Epithelial cell of esophagus (primary cell): ENCODE measurements around the gene OR51I1.

ENCODE experiments used
- DNase-seq: peaks from one replicate; pipeline ENCODE4 v3.0.0; 2010; ENCODE audit warnings: low read depth
- H3K4me3 ChIP-seq: 2 replicates; pipeline ENCODE4 v1.5.1; 2011; ENCODE audit warnings: mild to moderate bottlenecking, low read length, control low read depth
- TF ChIP-seq, protein P1 (sequence below): IDR thresholded peaks from 2 replicates; pipeline ENCODE4 v1.5.1; 2011; ENCODE audit warnings: low read depth, mild to moderate bottlenecking, low read length, control low read depth, inconsistent platforms; ENCODE audit not compliant: insufficient read depth; ENCODE audit errors: missing control alignments

OR51I1 gene

GRCh38 chr11:5443835-5444393 is 2.6 kb upstream of the OR51I1 start:
- TF ChIP-seq, protein P1, sequence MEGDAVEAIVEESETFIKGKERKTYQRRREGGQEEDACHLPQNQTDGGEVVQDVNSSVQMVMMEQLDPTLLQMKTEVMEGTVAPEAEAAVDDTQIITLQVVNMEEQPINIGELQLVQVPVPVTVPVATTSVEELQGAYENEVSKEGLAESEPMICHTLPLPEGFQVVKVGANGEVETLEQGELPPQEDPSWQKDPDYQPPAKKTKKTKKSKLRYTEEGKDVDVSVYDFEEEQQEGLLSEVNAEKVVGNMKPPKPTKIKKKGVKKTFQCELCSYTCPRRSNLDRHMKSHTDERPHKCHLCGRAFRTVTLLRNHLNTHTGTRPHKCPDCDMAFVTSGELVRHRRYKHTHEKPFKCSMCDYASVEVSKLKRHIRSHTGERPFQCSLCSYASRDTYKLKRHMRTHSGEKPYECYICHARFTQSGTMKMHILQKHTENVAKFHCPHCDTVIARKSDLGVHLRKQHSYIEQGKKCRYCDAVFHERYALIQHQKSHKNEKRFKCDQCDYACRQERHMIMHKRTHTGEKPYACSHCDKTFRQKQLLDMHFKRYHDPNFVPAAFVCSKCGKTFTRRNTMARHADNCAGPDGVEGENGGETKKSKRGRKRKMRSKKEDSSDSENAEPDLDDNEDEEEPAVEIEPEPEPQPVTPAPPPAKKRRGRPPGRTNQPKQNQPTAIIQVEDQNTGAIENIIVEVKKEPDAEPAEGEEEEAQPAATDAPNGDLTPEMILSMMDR: no peak
- DNase-seq: no peak
- no peak overlapping the region for H3K4me3 ChIP-seq

DNA sequence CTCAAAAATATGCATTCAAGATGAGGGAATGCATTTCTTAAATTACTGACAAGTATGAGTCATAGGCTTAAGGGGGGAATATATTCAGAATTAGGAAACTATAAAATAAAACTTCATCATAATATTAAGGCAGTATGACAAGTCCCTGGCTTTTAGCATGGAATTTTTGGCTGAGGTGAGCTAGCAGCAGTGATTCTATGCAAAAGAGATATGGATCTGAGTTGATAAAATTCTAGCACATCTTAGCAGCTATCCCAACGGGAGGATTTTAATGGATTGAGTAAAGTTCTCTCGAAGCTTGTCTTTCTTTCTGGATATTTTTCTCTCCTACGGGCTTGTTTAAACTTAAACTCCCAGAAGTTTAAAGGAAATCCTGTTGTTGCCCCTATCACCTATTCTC is 18.2 kb downstream of the OR51I1 start:
- H3K4me3 ChIP-seq: no peak overlapping the region
- DNase-seq: no peak
- TF ChIP-seq, protein P1: no peak

DNA sequence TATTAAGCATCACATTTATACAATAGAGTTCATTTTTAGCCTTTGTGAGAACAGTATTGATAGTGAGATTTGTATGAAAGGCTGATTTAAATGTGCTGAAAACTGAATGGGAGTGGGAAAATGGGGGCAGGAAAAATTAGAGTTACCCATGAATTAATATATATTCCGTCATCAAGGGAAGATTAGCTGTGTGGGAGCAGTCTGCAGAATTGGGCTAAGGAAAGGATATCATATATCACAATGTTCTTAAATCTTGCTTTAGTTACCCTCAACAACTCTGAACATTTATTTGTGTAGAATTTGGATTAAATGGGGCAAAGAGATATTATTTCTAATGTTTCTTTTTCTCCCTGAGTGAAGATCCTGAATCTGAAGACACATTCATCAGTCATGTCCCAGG is 19.5 kb downstream of the OR51I1 start, which contains the start of gene OR51Q1:
TSS of gene OR51Q1 (plus strand) at position 301 of the 400 bp plus-strand sequence. CDS start at position 391, 90 bp downstream.
- TF ChIP-seq, protein P1: no peak
- no peak within 1 kb of the TSS for H3K4me3 ChIP-seq
- no peak for DNase-seq

- H3K4me3 ChIP-seq: no peak overlapping the region
- TF ChIP-seq, protein P1: no peak
- no peak for DNase-seq
These were observed 20.3 kb downstream of the OR51I1 start for GRCh38 chr11:5420993-5421392.

DNA sequence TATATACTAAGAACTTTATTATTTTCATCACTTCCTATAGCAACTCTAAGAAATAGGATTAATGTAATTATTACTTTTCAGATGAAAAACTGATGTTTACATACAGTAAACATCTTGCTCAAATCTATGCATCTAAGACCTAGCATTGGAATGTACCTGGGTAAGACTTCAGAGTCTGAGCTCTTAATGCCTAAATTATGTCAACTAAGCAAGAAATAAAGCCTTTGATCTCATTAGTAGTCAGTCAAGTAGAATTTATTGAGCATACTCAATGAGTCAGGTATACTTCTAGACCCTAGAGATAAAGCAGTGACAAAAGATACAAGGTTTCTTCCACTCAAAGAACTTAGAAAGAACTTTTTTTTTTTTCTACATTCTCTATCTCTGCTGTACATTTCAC is 36.1 kb downstream of the OR51I1 start:
- DNase-seq: no peak
- TF ChIP-seq, protein P1: no peak
- no peak overlapping the region for H3K4me3 ChIP-seq

DNA sequence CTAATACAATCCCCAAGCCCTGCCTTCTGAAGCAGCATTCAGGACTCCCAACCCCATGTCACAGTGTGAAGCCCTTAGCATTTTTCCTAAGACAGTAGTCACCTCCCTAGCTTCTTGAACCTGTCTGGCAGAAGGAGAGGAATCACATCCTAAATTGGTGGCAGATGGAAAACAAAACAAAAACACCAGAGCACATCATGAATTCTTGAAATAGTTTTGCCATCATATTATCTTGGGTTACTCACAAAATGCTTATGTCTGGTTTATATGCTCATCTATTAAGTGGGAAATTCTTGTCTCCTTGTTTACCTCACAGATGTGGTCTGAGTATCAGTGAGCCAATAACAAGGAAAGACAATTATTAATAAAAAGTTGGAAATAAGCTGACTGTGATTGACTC is 42.4 kb downstream of the OR51I1 start:
- no peak overlapping the region for H3K4me3 ChIP-seq
- no peak for DNase-seq
- TF ChIP-seq, protein P1: no peak

DNA sequence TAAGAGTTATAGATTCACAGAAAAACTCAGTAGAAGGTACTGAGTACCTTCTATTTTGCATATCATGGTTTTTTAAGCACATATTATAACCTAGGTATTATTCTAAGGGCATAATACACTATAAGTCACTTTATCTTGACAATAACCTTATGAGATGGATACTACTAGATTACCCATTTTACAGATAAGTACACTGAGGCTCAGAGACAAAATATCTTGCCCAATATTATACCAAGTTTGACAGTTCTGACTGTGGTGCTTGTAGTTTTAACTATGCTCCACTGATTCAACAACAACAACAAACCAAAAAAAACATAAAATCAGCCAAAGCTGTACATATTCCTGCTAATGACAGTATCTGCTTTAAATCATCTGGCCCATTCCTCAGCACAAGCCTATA is 47.2 kb downstream of the OR51I1 start:
- H3K4me3 ChIP-seq: no peak overlapping the region
- TF ChIP-seq, protein P1: no peak
- no peak for DNase-seq
